Gastrocnemius medialis (tissue), 4 donors: ENCODE results near the gene KRT77. TPM values are rescaled to one million over a fixed set of nuclear protein-coding genes. Genes with fewer than 3 reads are reported as not detected.

ENCODE experiments used
- ATAC-seq, 2 donors: fragments of 150-250 bp; one replicate each; pipeline ENCODE4 v1.9.1; 2016
- DNase-seq, 2 donors: peaks; one replicate each; pipeline ENCODE4 v3.0.0-alpha.2; 2019
- H3K27ac ChIP-seq, 4 donors: fragments of 200-600 bp; sonication (generic); 1 replicate in 1 of 4; 2 replicates in 3 of 4; pipeline ENCODE4 v1.5.1; 2016 to 2018; ENCODE audit warnings: mild to moderate bottlenecking in 2 of 4, moderate library complexity in 1 of 4
- H3K27me3 ChIP-seq, 3 donors: fragments of 200-600 bp; sonication (generic) in 2 of 3; 1 replicate in 1 of 3; 2 replicates in 2 of 3; pipeline versions ENCODE4 v1.5.1 to v1.6.0; 2016 to 2019; ENCODE audit warnings: mild to moderate bottlenecking in 1 of 3, moderate library complexity in 1 of 3
- H3K36me3 ChIP-seq, 2 donors: fragments of 200-600 bp; sonication (generic) in 1 of 2; one replicate each; pipeline ENCODE4 v1.5.1; 2017 to 2018
- H3K4me1 ChIP-seq, 2 donors: fragments of 200-600 bp; sonication (generic) in 1 of 2; one replicate each; pipeline ENCODE4 v1.5.1; 2016 to 2017; ENCODE audit warnings: mild to moderate bottlenecking in 2 of 2
- H3K4me3 ChIP-seq, 4 donors: fragments of 200-600 bp; sonication (generic) in 3 of 4; 1 replicate in 1 of 4; 2 replicates in 3 of 4; pipeline ENCODE4 v1.5.1; 2016 to 2019; ENCODE audit warnings: mild to moderate bottlenecking in 2 of 4
- H3K9me3 ChIP-seq, 3 donors: fragments of 200-600 bp; sonication (generic) in 2 of 3; 1 replicate in 1 of 3; 2 replicates in 2 of 3; pipeline ENCODE4 v1.5.1; 2016 to 2019
- POLR2A ChIP-seq, 2 donors: fragments of 450-650 bp; IDR thresholded peaks; one replicate each; pipeline ENCODE4 v1.6.1; 2017; ENCODE audit warnings: antibody characterized with exemption in 2 of 2, mild to moderate bottlenecking in 2 of 2, moderate library complexity in 2 of 2
- in situ Hi-C, 4 donors: fragments of 200-750 bp; cut with MboI; loops; one replicate each; pipeline versions ENCODE4 v1.15.0 to v1.8.0; 2017; ENCODE audit warnings: low sequenced_read_pairs in 4 of 4
- intact Hi-C: fragments of 100-400 bp; cut with DNase I; formaldehyde crosslinking; loops from one replicate; pipeline ENCODE4 v1.15.1; 2023; ENCODE audit warnings: low total_unique reads
- total RNA-seq, 4 donors: library from RNA; depleted of rRNA; stranded (reverse); fragments of >200 nt; gene quantifications; one replicate each; pipeline versions ENCODE4 v1.1.0 to v1.2.3, GENCODE V29; 2016
- TF ChIP-seq, protein P1 (sequence below), 5 experiments: fragments of 450-650 bp in 3 of 5; fragments of 200-600 bp in 2 of 5; sonication (generic) in 2 of 5; IDR thresholded peaks in 4 of 5; conservative IDR thresholded peaks in 1 of 5; 1 replicate in 4 of 5; 2 replicates in 1 of 5; pipeline ENCODE4 v1.5.1; 2016 to 2019; ENCODE audit warnings: antibody characterized with exemption in 5 of 5, mild to moderate bottlenecking in 3 of 5, moderate library complexity in 3 of 5

KRT77 gene
- total RNA-seq, 4 donors from 2014 or later: not detected

DNA sequence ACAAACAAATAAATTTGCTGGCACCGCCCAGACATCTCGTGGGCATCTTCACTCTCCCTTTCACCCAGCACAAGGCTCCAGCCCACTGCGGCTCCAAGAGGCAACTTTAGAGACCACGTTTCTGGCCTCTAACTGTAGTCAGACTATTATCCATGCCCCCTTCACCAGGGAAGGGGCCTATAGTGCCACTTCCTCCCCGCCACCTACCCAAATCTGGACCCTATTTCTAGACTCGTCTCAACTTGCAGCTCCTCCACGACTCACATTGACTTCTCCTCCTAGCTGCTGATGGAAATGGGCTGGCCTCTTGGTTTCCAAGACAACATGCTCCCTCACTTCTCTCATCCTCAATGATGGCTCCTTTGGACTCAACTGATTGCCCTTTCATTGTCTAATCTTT, 35.4 kb downstream of the KRT77 start:
- Histone ChIP-seq H3K36me3 (no peaks in the 10 kb centered on the region), H3K27me3 (peaks cover 0 to 7% (median 3%) of the 10 kb centered on the region in 3 donors), H3K4me1 (no peaks in the 10 kb centered on the region), H3K9me3 (no peaks in the 10 kb centered on the region), H3K27ac (no peak overlapping the region), H3K4me3 (no peak overlapping the region)
- DNase-seq (no peak), ATAC-seq (no peak)
- in situ Hi-C loops: no loop called here
- intact Hi-C loops: no loop called here
- TF ChIP-seq POLR2A (IDR thresholded peaks at IDR 0.05): no peak
- TF ChIP-seq, protein P1, sequence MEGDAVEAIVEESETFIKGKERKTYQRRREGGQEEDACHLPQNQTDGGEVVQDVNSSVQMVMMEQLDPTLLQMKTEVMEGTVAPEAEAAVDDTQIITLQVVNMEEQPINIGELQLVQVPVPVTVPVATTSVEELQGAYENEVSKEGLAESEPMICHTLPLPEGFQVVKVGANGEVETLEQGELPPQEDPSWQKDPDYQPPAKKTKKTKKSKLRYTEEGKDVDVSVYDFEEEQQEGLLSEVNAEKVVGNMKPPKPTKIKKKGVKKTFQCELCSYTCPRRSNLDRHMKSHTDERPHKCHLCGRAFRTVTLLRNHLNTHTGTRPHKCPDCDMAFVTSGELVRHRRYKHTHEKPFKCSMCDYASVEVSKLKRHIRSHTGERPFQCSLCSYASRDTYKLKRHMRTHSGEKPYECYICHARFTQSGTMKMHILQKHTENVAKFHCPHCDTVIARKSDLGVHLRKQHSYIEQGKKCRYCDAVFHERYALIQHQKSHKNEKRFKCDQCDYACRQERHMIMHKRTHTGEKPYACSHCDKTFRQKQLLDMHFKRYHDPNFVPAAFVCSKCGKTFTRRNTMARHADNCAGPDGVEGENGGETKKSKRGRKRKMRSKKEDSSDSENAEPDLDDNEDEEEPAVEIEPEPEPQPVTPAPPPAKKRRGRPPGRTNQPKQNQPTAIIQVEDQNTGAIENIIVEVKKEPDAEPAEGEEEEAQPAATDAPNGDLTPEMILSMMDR (IDR thresholded peaks at IDR 0.05 in 4 of 5, conservative IDR thresholded peaks at IDR 0.05 in 1 of 5): no peak

DNA sequence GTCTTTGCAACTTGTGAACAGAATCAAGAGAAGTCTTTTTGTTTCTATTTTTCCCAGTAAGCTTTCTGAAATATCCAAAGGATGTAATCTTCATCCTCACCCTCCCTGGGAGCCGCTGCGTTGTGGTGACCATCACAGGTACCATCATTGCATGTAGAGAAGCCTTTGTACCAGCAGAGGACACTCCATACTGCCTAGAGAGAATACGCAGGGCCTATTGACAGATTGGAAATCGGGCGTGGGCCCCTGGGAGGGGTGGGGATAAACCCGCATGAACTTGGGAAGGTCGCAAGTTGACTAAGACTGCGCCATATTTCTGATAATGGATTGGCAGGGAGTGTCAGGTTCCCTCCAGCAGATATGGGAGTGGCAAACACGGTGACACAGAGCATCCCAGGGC, 35.8 kb downstream of the KRT77 start:
- ATAC-seq (no peak), DNase-seq (no peak)
- intact Hi-C loops: no loop called here
- H3K27ac ChIP-seq: no peak overlapping the region
- in situ Hi-C loops: no loop called here
- H3K27me3 ChIP-seq: peaks cover 0 to 6% (median 3%) of the 10 kb centered on the region in 3 donors
- no peaks in the 10 kb centered on the region for H3K36me3 ChIP-seq
- H3K9me3 ChIP-seq: no peaks in the 10 kb centered on the region
- no peak for TF ChIP-seq POLR2A (IDR thresholded peaks at IDR 0.05)
- TF ChIP-seq, protein P1 (IDR thresholded peaks at IDR 0.05 in 4 of 5, conservative IDR thresholded peaks at IDR 0.05 in 1 of 5): no peak
- no peak overlapping the region for H3K4me3 ChIP-seq
- H3K4me1 ChIP-seq: no peaks in the 10 kb centered on the region

DNA sequence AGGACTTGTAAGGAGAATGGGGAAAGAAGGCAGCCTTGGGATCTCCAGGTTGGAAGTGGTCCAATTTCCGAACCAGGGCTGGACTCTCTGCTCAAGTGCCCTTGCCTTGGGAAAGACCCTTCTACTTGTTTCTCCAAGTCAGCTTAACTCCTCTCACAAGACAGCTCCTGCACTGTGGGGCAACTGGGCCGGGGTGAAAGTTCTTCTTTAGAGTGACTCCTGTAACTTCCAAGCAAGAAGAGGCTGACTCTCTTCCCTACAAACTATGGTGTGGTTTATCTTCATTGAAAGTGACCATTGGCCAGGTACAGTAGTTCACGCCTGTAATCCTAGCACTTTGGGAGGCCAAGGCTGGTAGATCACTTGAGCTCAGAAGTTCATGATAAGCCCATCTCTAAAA, 36.9 kb downstream of the KRT77 start:
- Histone ChIP-seq H3K9me3 (no peaks in the 10 kb centered on the region), H3K4me3 (no peak overlapping the region), H3K27me3 (peaks cover 0 to 6% (median 3%) of the 10 kb centered on the region in 3 donors), H3K27ac (no peak overlapping the region), H3K4me1 (no peaks in the 10 kb centered on the region), H3K36me3 (no peaks in the 10 kb centered on the region)
- no peak for DNase-seq
- in situ Hi-C loops (no loop called here), intact Hi-C loops (no loop called here)
- ATAC-seq: no peak
- TF ChIP-seq POLR2A (IDR thresholded peaks at IDR 0.05): no peak
- TF ChIP-seq, protein P1 (IDR thresholded peaks at IDR 0.05 in 4 of 5, conservative IDR thresholded peaks at IDR 0.05 in 1 of 5): no peak

DNA sequence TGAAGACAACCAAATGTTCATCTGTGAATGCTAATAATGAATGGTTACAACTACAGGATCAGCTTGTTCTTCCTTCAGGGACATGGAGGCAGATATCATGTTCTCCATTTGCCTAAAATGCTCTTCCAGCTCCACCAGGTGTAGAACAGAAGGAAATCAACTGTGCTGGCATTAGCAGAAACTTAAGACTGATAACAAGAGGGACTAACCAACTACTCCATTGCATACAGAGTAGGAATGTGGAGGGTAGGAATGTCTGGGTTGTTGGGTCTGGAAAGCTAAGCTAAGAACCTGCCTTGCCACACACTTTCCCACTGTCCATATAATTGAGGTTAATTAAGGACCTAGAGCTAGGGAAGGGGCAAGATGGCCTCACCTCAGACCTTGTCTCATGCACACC, 39.9 kb downstream of the KRT77 start:
- H3K27me3 ChIP-seq: peaks cover 0 to 9% (median 3%) of the 10 kb centered on the region in 3 donors
- H3K4me3 ChIP-seq: no peak overlapping the region
- H3K9me3 ChIP-seq: no peaks in the 10 kb centered on the region
- DNase-seq: no peak
- H3K36me3 ChIP-seq: no peaks in the 10 kb centered on the region
- TF ChIP-seq POLR2A (IDR thresholded peaks at IDR 0.05): no peak
- TF ChIP-seq, protein P1 (IDR thresholded peaks at IDR 0.05 in 4 of 5, conservative IDR thresholded peaks at IDR 0.05 in 1 of 5): no peak
- H3K27ac ChIP-seq: no peak overlapping the region
- no peaks in the 10 kb centered on the region for H3K4me1 ChIP-seq
- in situ Hi-C loops (no loop called here), intact Hi-C loops (no loop called here)
- ATAC-seq: no peak

DNA sequence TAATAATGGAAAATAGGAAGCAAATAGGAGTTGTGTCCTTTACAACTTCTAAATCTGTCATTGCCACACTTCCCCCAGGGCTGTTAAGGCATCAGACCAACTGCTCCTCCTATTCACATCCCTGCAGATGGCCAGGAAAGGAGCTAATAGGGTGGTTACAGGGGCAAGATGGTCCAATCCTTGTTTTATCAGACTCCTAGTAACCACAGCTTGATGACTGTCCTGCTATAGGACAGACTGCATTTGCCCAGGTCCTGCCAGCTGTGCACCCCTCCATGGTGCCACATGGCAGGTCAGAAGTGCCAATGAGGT, 40.5 kb downstream of the KRT77 start:
- DNase-seq (no peak), ATAC-seq (no peak)
- Histone ChIP-seq H3K9me3 (no peaks in the 10 kb centered on the region), H3K27me3 (peaks cover 0 to 9% (median 3%) of the 10 kb centered on the region in 3 donors), H3K4me1 (no peaks in the 10 kb centered on the region), H3K4me3 (no peak overlapping the region), H3K27ac (no peak overlapping the region), H3K36me3 (no peaks in the 10 kb centered on the region)
- in situ Hi-C loops (no loop called here), intact Hi-C loops (no loop called here)
- no peak for TF ChIP-seq POLR2A (IDR thresholded peaks at IDR 0.05)
- TF ChIP-seq, protein P1 (IDR thresholded peaks at IDR 0.05 in 4 of 5, conservative IDR thresholded peaks at IDR 0.05 in 1 of 5): no peak
